ENCODE measurements around the gene MAP2K1.
A peak's percentile ranks its signal among the peaks of the same experiment; 100 is the strongest.
"Not testable (repeated sequence)": the region's sequence is repeated elsewhere in the genome, so short reads cannot be mapped to it uniquely, and the experiment has no call there.

Gene MAP2K1

GRCh38 chr15:66386204-66387123 lies at the start of gene MAP2K1:
TSS of gene MAP2K1 (plus strand) at chr15:66386912. CDS start at chr15:66387348, 436 bp downstream.
- DNase-seq, result peak; percentile 98

- DNase-seq, result not testable (repeated sequence)
Observed at GRCh38 chr15:66348530-66348929, 38.2 kb upstream of the MAP2K1 start.

DNA sequence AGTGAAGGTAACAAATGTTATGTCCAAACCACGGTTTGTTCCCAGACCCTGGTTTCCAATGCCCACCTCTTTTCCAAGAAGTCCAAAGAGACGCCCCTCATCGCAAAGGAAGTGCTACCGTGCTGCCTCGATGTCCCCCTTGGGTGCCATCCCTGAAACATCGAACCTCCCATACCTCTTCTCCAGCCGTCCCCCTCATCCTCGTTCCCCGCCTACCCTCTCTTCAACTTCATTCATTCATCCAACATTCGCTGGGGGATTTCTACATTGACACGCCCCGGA lies 30.7 kb upstream of the MAP2K1 start:
- no peak for DNase-seq

DNA sequence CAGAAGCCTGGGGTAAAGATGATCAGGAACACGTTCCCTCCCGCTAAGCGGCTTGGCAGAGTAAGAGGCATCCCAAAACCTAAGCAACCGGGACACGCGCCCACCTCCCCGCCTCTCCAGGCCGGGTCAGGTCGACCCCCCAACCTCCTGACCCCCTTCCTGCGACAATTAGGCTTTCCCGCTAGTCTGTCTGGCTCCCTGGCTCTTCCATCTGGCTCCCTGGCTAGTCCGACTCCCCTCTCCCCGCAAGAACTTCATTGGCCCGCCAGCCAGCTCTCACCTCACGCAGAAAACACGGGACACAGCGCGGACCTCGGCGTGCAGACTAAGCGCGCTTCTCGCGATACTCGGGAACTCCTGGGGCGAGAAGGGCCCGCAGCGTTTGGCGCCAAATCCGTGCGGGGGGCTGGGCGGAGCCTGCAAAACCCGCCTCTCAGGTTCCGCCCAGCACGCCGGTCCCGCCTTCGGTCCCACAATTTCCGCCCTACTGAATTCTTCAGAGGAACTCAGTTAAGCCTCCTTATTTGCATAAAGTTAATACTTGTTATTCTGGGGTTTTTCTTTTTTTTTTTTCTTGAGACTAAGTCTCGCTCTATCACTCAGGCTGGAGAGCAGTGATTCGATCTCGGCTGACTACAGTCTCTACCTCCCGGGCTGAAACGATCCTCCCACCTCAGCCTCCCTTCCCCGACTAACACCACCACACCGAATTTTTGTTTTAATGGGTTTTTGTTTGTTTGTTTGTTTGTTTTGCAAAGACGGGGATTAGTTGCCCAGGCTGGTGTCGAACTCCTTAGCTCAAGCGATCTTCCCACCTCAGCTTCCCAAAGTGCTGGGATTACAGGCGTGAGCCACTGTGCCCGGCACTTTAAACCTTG lies 30.1 kb upstream of the MAP2K1 start, which contains the start of gene TIPIN:
TSS of gene TIPIN (minus strand) at position 327 of the 878 bp plus-strand sequence. CDS start 3,738 bp downstream, outside the sequence.
- DNase-seq, result peak; percentile 97

- DNase-seq, result no peak
Observed at GRCh38 chr15:66359740-66360139, 27.0 kb upstream of the MAP2K1 start.

DNA sequence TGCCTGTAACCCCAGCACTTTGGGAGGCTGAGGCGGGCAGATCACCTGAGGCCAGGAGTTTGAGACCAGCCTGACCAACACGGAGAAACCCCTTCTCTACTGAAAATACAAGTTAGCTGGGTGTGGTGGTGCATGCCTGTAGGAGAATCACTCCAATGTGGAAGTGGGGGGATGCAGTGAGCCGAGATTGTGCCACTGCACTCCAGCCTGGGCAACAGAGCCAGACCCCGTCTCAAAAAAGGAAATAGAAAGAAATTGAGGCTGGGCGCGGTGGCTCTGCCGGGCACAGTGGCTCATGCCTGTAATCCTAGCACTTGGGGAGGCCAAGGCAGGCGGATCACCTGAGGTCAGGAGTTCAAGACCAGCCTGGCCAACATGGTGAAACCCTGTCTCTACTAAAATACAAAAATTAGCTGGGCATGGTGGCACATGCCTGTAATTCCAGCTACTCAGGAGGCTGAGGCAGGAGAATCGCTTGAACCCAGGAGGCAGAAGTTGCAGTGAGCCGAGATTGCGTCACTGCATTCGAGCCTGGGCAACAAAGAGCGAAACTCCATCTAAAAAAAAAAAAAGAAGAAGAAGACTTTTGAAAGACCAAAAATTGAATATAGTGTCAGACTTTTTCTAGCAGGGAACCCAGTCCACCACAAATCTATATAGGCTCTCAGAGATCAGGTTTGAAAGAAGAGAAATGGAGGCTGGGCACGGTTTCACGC lies 24.8 kb upstream of the MAP2K1 start:
- DNase-seq, result not testable (repeated sequence)

DNA sequence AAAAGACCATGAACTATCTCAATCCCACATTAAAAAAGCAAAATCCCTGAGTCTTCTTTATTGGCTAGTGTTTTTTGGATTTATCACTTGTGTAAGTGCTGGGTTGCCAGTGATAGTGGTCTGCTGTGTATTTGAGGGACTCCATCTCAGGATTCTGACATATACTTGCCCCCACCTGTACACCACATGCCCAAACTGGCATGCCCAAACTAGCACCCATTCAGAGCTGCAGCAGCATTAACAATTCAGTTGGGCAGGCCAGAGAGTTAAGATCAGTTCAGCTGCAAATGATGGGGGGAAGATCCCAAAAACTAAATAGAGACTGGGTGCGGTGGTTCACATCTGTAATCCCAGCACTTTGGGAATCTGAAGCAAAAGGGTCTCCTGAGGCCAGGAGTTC lies 23.9 kb upstream of the MAP2K1 start:
- no peak for DNase-seq

DNA sequence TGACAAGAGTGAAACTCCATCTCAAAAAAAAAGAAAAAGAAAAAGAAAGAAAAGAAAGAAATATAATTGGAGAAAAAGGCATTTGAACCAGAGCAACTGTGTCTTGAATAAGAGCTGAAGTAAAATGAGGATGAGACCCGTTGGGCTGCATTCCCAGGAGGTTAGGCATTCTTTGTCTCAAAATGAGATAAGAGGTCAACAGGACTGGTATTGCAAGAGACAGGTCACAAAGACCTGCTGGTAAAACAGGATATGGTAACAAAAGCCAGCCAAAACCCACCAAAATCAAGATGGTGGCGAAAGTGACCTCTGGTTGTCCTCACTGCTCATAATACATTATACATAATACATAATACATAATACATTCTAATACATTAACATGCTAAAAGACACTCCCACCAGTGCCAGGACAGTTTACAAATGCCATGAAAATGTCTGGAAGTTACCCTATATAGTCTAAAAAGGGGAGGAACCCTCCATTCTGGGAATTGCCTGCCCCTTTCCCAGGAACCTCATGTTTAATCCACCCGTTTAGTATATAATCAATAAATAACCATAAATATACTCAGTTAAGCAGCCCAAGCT lies 21.7 kb upstream of the MAP2K1 start:
- no peak for DNase-seq

DNA sequence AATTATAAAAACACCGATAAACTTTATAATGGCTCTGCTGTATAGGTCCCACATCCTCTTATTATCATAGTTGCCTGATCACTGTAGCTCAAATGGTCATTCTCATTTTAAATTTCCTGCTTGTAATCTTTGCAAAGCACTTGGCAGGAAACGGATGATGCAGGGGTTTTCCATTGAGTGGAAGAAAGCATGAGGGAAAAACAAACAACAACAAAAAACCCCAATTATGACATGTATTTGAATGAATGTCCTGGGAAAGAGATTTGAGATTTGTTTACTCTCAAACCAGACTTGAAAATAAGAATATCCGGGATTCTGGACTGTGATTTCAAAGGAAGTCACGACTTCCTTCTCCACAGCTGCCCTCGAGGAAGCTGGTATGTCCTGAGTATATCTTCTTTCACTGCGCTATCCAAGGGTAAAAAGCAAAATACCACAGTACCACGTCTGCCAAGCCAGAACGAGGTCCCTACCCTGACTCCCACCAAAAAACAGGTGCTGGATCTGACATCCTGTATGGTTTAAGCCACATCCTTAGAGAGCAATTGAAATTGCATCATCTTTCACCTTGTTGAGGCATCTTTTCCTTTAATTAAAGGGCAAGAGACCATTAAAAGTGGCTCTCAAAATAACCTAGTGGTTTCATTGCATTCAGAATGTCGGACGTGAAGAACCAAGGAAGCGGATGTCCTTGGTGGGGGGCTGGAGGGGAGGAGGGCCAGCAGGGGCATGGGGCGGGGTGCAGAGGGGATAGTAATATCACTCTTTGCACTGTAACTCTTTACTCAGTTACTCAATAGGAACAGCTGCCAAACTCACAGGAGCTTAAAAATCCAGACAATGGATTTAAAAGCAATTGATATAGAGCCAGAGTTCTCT lies 16.7 kb upstream of the MAP2K1 start:
- peak; percentile 38 for DNase-seq

DNA sequence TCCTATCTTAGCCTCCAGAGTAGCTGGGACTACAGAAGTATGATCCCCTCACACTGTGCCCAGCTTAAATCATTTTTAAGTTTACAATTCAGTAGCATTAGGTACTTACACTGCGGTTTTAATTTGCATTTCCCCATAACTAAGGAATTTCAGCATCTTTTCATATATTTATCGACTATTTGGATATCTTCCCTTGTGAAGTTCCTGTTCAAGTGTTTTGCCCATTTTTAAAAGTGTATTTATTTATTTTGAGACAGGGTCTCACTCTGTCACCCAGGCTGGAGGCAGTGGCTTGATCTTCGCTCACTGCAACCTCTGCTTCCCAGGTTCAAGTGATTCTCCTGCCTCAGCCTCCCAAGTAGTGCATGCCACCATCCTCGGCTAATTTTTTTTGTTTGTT lies 12.5 kb upstream of the MAP2K1 start:
- no peak for DNase-seq

DNA sequence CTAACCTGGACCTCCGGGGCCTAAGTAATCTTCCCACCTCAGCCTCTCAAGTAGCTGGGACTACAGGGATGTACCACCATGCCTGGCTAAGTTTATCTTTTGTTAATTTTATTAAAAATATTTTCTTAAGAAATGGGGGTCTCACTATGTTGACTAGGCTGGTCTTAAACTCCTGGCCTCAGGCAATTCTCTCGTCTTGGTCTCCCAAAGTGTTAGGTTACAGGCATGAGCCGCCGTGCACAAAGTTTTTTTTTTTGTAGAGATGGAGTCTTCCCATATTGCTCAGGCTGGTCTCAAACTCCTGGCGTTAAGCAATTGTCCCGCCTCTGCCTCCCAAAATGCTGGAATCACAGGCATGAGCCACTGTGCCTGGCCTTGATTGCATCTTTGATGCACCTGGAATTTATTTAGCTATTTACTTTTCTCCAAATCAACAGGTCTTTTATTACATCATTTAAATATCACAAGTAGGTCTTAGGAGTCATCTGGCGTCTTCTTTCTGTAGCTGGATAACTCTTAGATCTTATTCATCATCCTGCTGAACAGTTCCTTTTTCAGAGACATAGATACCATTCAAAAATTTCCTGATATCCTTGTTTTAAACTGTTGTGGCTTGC lies 7.8 kb upstream of the MAP2K1 start:
- no peak for DNase-seq

DNA sequence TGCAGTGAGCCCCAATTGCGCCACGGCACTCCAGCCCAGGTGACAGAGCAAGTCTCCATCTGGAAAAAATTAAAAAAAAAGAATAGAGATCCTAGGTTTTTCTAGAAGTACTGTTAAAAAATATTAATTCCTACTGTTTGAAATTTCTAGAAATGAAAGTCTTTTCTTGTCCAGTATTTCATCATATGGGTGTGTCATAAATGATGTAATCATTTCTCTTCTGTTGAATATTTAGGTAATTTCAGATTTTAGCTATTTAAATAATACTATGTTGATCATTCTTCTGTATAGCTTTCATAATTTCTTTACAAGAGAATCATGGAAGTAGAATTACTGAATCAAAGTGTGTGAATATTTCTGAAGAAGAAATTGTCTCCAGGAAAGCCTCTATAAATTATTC lies 5.3 kb upstream of the MAP2K1 start:
- not testable (repeated sequence) for DNase-seq

DNA sequence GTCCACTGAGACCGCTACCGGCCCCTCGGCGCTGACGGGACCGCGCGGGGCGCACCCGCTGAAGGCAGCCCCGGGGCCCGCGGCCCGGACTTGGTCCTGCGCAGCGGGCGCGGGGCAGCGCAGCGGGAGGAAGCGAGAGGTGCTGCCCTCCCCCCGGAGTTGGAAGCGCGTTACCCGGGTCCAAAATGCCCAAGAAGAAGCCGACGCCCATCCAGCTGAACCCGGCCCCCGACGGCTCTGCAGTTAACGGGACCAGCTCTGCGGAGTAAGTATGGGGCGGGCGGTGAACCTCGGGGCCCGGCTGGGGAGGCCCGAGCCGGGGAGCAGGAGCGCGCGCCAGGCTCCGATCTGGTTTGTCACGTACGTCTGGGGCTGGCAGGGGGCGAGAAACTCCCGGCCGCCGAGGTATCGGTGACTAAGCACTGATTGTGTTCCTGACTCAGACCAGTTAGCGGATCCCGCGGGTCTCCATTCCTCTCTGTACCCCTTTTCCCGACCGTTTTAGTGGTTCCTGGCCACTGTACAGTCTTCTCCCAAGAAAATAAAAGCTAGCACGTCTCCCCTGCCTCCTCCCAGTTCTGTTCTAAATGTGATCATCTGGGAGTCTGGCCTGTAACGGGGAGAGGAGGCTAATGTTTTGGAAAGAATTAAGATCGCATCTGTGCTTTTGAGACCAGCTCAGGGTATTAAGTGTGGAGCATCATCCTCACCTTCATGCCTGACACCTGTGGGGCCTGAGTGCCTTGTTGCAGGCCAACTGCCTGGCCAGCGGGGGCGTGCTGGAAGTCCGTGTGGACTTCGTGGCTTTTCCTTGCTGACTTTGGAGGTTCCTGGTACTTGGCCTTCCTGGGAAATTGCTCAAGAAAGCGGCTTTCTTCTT lies 691 bp downstream of the MAP2K1 start:
- DNase-seq, result peak; percentile 61

DNA sequence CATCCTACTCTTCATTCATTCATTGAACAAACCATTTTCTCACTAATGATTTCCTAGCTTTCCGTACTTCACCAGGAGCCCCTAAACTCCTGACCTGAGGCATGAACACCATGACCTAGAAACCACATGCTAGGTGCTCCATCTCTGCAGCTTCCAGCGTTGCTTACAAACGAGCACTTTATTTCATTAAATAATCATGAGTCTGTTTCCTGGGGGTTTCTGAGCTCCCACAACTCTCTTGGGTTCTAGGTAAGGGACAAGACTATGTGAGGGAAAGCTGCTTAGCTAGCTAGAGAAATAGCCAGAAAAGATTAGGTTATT lies 1.3 kb downstream of the MAP2K1 start:
- DNase-seq, result no peak

GRCh38 chr15:66388576-66388975 lies 1.9 kb downstream of the MAP2K1 start:
- no peak for DNase-seq

GRCh38 chr15:66389098-66389858 lies 2.6 kb downstream of the MAP2K1 start:
- peak; percentile 47 for DNase-seq

DNA sequence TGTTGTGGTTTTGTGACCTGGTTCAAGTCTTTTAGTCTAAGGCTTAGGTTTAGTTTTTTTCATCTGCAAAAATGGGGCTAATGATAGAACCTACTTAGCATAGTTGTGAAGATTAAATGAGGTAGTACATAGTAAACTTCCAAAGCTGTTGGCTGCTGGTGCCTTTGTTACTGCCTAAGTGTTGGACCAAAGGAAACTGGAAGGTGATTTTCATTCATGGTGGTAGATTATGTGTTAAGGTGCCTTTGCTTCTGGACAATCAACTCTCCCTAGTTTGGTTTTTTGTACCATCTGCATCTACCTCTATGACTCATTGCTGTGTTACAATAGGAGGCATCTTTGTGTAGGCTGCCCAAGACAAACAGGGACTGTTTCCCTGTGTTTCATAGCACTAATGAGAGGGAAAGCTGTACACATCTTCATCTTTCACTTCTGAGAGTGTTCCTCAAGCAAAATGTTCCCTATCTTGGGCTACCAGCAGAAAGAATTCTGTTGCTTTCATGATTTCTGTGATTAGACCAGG lies 3.2 kb downstream of the MAP2K1 start:
- no peak for DNase-seq

GRCh38 chr15:66390678-66391077 lies 4.0 kb downstream of the MAP2K1 start:
- peak; percentile 54 for DNase-seq

DNA sequence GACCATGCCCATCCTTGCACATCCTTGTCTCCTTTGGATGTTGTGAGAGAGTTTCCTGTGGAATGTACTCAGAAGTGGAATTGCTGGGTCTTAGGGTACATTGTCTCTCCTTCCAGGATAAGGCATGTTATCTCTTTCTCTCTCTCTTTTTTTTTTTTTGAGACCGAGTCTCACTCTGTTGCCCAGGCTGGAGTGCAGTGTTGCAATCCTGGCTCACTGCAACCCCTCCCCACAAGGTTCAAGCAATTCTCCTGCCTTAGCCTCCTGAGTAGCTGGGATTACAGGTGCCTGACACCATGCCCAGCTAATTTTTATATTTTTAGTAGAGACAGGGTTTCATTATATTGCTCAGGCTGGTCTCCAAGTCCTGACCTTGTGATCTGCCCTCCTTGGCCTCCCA lies 6.3 kb downstream of the MAP2K1 start:
- not testable (repeated sequence) for DNase-seq
